Astrocyte (in vitro differentiated cells and primary cell): ENCODE measurements around the gene ZNF700. TPM values are rescaled to one million over a fixed set of nuclear protein-coding genes. Genes with fewer than 3 reads are reported as not detected.

Experiments used
- DNase-seq: peaks from one replicate; pipeline ENCODE4 v3.0.0-alpha.2; 2010; ENCODE audit warnings: low read depth
- FAIRE-seq: peaks from 2 replicates; lab custom pipeline; 2011; peaks lifted over from hg19 to GRCh38; lab: Jason Lieb, UNC
- H2AFZ ChIP-seq: 2 replicates; pipeline ENCODE4 v1.6.0; 2012; ENCODE audit warnings: low read depth, low read length, inconsistent platforms
- H3K27ac ChIP-seq: 2 replicates; pipeline ENCODE4 v1.5.1; 2011; ENCODE audit warnings: low read depth, low read length, inconsistent platforms
- H3K27me3 ChIP-seq: 2 replicates; pipeline ENCODE4 v1.6.0; 2011; ENCODE audit warnings: low read length, inconsistent platforms; ENCODE audit not compliant: insufficient read depth
- H3K36me3 ChIP-seq: 2 replicates; pipeline ENCODE4 v1.5.1; 2011; ENCODE audit warnings: low read length, inconsistent platforms; ENCODE audit not compliant: insufficient read depth
- H3K4me1 ChIP-seq: 2 replicates; pipeline ENCODE4 v1.5.1; 2011; ENCODE audit warnings: low read length, inconsistent platforms; ENCODE audit not compliant: insufficient read depth
- H3K4me2 ChIP-seq: 2 replicates; pipeline ENCODE4 v1.6.0; 2012; ENCODE audit warnings: low read length, inconsistent platforms
- H3K4me3 ChIP-seq: 2 replicates; pipeline ENCODE4 v1.5.1; 2011; ENCODE audit warnings: low read depth, mild to moderate bottlenecking, low read length, inconsistent platforms; ENCODE audit not compliant: insufficient read depth
- H3K79me2 ChIP-seq: 2 replicates; pipeline ENCODE4 v1.6.0; 2012; ENCODE audit warnings: mild to moderate bottlenecking, low read length, inconsistent platforms; ENCODE audit not compliant: insufficient read depth
- H3K9ac ChIP-seq: 2 replicates; pipeline ENCODE4 v1.6.0; 2012; ENCODE audit warnings: mild to moderate bottlenecking, low read length, inconsistent platforms
- H3K9me3 ChIP-seq: 2 replicates; pipeline ENCODE4 v1.5.1; 2012; ENCODE audit warnings: low read depth, mild to moderate bottlenecking, low read length, inconsistent platforms; ENCODE audit not compliant: insufficient read depth
- H4K20me1 ChIP-seq: 2 replicates; pipeline ENCODE4 v1.6.0; 2012; ENCODE audit warnings: low read length, inconsistent platforms; ENCODE audit not compliant: insufficient read depth
- H3K27ac Mint-ChIP-seq: one replicate; pipeline ENCODE4 v1.8.0; 2021; ENCODE audit warnings: mild to moderate bottlenecking, mixed read lengths; ENCODE audit not compliant: unreplicated experiment
- H3K27me3 Mint-ChIP-seq: one replicate; pipeline ENCODE4 v1.8.0; 2021; ENCODE audit warnings: low read depth, mixed read lengths; ENCODE audit not compliant: unreplicated experiment
- H3K36me3 Mint-ChIP-seq: one replicate; pipeline ENCODE4 v1.8.0; 2021; ENCODE audit warnings: low read depth, mixed read lengths; ENCODE audit not compliant: unreplicated experiment
- H3K4me1 Mint-ChIP-seq: one replicate; pipeline ENCODE4 v1.8.0; 2021; ENCODE audit warnings: low read depth, mixed read lengths; ENCODE audit not compliant: unreplicated experiment
- H3K4me3 Mint-ChIP-seq: one replicate; pipeline ENCODE4 v1.8.0; 2021; ENCODE audit warnings: mild to moderate bottlenecking, moderate library complexity, mixed read lengths; ENCODE audit not compliant: unreplicated experiment
- H3K9me3 Mint-ChIP-seq: one replicate; pipeline ENCODE4 v1.8.0; 2021; ENCODE audit warnings: mild to moderate bottlenecking, mixed read lengths; ENCODE audit not compliant: unreplicated experiment
- EZH2 ChIP-seq: IDR thresholded peaks from 2 replicates; pipeline ENCODE4 v1.6.1; 2012; ENCODE audit warnings: mild to moderate bottlenecking, low read length, inconsistent platforms; ENCODE audit not compliant: insufficient read depth
- total RNA-seq: library from RNA; stranded (reverse); gene quantifications from 2 replicates; pipeline ENCODE4 v1.2.1, GENCODE V29; 2021
- TF ChIP-seq, protein P1 (sequence below): IDR thresholded peaks from 2 replicates; pipeline ENCODE4 v1.5.1; 2011; ENCODE audit warnings: low read depth, mild to moderate bottlenecking, inconsistent platforms, low read length, moderate library complexity; ENCODE audit not compliant: insufficient read depth

ZNF700 gene
- total RNA-seq, 1 donor from 2014 or later, result not detected

DNA sequence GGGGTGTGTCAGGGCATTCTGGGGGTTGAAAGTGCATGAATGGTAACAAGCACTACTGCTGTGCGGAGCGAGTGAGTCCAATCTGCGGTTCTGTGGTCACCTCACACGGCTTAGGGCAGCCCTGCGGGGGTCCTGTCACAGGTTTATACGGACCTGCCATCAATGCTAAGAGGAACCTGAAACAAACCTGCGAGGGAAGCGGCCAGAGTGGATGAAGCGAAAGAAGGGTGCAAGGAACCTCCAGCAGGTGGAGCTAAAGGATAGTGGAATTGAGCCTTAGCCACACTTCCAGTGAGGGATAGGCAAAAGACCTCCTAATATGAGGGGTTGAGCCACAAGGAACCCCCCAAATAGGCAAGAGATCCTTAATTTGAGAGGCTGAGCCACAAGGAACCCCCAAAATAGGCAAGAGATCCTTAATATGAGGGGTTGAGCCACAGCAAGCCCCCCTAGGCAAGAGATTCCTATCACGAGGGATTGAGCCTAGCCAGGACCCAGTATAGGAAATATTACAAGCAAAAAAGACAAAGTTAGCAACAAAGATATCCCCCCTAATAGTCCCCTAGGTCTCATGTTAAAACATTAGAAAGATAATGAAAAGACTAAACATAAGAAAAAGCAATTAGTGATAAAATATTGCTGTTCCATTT, 43.6 kb upstream of the ZNF700 start:
- H3K4me3 ChIP-seq, result no peak overlapping the region
- H3K27me3 ChIP-seq, result no peaks in the 10 kb centered on the region
- H3K9me3 ChIP-seq, result peaks cover 3% of the 10 kb centered on the region
- no peaks in the 10 kb centered on the region for H3K36me3 Mint-ChIP-seq
- no peaks in the 10 kb centered on the region for H3K36me3 ChIP-seq
- H3K9me3 Mint-ChIP-seq, result peaks cover 15% of the 10 kb centered on the region
- H3K79me2 ChIP-seq, result no peaks in the 10 kb centered on the region
- no peaks in the 10 kb centered on the region for H3K4me1 Mint-ChIP-seq
- no peak overlapping the region for H3K4me3 Mint-ChIP-seq
- H3K27ac ChIP-seq, result no peak overlapping the region
- no peaks in the 10 kb centered on the region for H3K27me3 Mint-ChIP-seq
- no peak overlapping the region for H3K4me2 ChIP-seq
- H3K9ac ChIP-seq, result no peak overlapping the region
- H4K20me1 ChIP-seq, result no peaks in the 10 kb centered on the region
- no peak for TF ChIP-seq EZH2
- TF ChIP-seq, protein P1, sequence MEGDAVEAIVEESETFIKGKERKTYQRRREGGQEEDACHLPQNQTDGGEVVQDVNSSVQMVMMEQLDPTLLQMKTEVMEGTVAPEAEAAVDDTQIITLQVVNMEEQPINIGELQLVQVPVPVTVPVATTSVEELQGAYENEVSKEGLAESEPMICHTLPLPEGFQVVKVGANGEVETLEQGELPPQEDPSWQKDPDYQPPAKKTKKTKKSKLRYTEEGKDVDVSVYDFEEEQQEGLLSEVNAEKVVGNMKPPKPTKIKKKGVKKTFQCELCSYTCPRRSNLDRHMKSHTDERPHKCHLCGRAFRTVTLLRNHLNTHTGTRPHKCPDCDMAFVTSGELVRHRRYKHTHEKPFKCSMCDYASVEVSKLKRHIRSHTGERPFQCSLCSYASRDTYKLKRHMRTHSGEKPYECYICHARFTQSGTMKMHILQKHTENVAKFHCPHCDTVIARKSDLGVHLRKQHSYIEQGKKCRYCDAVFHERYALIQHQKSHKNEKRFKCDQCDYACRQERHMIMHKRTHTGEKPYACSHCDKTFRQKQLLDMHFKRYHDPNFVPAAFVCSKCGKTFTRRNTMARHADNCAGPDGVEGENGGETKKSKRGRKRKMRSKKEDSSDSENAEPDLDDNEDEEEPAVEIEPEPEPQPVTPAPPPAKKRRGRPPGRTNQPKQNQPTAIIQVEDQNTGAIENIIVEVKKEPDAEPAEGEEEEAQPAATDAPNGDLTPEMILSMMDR, result peak; percentile 43
- no peak overlapping the region for H2AFZ ChIP-seq
- peak; percentile 20 for DNase-seq
- FAIRE-seq, result peak; percentile 60
- no peaks in the 10 kb centered on the region for H3K4me1 ChIP-seq
- H3K27ac Mint-ChIP-seq, result no peak overlapping the region

DNA sequence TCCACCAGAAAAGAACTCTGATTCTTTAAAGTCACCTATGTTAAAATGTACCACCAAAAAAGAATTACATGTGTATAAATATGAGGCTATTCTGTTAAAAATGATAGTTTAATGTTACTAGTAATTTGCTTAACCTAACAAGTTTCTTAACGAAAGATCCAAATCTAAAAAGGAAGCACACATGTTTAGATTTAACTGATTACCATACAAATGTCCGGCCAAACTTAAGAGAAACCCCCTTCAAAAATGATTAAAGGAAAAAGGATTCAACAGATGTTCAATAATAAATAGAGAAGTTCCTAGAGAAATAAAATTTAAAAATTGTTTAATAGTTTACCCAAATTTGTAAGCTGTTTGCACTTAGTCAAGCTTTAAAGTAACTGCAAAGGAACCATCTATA, 42.3 kb upstream of the ZNF700 start:
- DNase-seq (no peak), FAIRE-seq (no peak)
- peaks cover 6% of the 10 kb centered on the region for H3K4me1 ChIP-seq
- H3K36me3 ChIP-seq, result no peaks in the 10 kb centered on the region
- no peak overlapping the region for H3K4me2 ChIP-seq
- no peaks in the 10 kb centered on the region for H3K27me3 ChIP-seq
- Mint-ChIP-seq H3K27me3 (no peaks in the 10 kb centered on the region), H3K36me3 (no peaks in the 10 kb centered on the region), H3K4me1 (no peaks in the 10 kb centered on the region), H3K4me3 (no peak overlapping the region), H3K27ac (no peak overlapping the region), H3K9me3 (peaks cover 24% of the 10 kb centered on the region)
- H4K20me1 ChIP-seq, result no peaks in the 10 kb centered on the region
- no peak overlapping the region for H3K27ac ChIP-seq
- H3K79me2 ChIP-seq, result no peaks in the 10 kb centered on the region
- H2AFZ ChIP-seq, result no peak overlapping the region
- no peak overlapping the region for H3K9ac ChIP-seq
- TF ChIP-seq EZH2, result no peak
- TF ChIP-seq, protein P1, result no peak
- H3K4me3 ChIP-seq, result no peak overlapping the region
- peaks cover 3% of the 10 kb centered on the region for H3K9me3 ChIP-seq

DNA sequence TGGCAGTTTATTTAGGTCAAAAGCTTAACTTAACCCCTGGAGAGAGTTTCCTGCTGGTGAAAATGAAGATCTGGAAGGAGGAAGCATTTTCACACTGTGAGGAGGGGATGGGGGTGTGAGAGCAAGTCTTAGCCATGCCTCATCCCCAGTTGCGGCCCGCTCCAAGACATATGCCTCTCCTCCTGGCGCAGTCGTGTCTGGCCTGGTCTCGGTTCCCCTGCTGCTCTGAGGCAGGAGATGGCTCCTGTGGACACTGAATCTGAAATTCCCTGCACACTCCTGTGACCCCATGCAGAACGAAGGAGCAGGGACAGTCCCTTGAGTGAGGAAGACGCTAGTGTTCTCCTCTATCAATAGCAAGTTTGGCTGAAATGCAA, 37.7 kb upstream of the ZNF700 start:
- no peak for DNase-seq
- H3K9me3 ChIP-seq, result peaks cover 3% of the 10 kb centered on the region
- no peaks in the 10 kb centered on the region for H3K27me3 Mint-ChIP-seq
- H3K27ac ChIP-seq, result no peak overlapping the region
- H3K79me2 ChIP-seq, result no peaks in the 10 kb centered on the region
- no peaks in the 10 kb centered on the region for H3K36me3 Mint-ChIP-seq
- no peaks in the 10 kb centered on the region for H3K27me3 ChIP-seq
- peak overlapping the region; percentile 83 for H3K4me3 ChIP-seq
- H3K9me3 Mint-ChIP-seq, result peaks cover 19% of the 10 kb centered on the region
- H3K4me3 Mint-ChIP-seq, result no peak overlapping the region
- no peaks in the 10 kb centered on the region for H3K36me3 ChIP-seq
- H3K4me1 Mint-ChIP-seq, result no peaks in the 10 kb centered on the region
- peak overlapping the region; percentile 92 for H2AFZ ChIP-seq
- no peak for FAIRE-seq
- H4K20me1 ChIP-seq, result no peaks in the 10 kb centered on the region
- peak overlapping the region; percentile 93 for H3K4me2 ChIP-seq
- no peak for TF ChIP-seq EZH2
- TF ChIP-seq, protein P1, result no peak
- H3K4me1 ChIP-seq, result peaks cover 7% of the 10 kb centered on the region
- no peak overlapping the region for H3K27ac Mint-ChIP-seq
- no peak overlapping the region for H3K9ac ChIP-seq
